GM15510 (cell line): ENCODE results near the gene TBC1D5.

Experiments
- POLR2A ChIP-seq: IDR thresholded peaks from 3 replicates; pipeline ENCODE4 v1.6.1; 2011; ENCODE audit warnings: borderline replicate concordance; ENCODE audit not compliant: insufficient read length; ENCODE audit errors: extremely low read depth

Gene TBC1D5

DNA sequence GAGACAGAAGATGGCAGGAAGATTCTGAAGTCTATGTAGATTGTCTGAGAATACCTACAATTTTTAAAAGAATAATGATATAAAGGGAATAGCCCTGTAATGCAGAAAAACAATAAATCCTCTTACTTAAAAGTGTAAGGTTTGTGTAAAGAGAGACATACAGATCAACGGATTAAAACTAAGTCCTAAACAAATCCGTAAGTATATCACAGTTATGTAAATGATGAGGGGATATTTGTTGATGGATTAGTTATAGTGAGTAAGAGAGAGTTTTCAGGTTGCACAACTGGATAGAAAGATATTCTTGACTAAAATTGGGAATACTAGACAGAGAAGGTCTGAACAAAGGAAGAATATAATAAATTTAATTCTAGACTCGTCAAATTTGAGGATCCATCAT lies 179.6 kb downstream of the TBC1D5 start:
- TF ChIP-seq POLR2A, result no peak

GRCh38 chr3:17558565-17558964 lies 183.9 kb downstream of the TBC1D5 start:
- TF ChIP-seq POLR2A, result no peak

DNA sequence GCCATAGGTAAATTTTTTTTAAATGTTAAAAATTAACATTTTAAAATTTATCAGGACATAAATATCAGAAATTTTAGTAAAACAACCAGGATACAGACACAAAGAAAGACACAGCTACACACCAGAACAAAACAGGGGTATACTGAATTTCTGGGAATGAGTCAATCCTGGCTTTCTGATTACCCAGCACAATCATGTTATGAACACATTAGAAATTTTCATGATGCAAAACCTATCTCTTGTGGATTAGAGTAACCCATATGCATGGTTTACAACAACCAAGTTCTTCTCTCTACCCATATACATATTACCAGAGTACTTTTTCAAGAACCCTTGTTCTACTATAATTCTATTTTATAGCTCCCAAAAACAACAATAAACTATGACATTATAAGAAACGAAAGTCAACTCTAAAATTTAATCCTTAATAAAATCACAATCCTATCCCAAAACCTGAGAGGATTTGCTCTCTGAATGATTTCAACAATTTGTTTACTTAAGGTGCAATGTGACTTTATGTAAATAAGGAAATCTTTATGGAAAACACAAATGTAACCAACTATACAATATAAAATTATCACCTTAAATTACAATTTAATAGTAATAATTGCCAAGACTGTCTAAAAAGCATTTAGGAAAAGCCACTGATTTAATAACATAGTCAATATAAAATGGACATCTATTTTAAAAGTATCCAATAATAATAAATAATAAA lies 184.5 kb downstream of the TBC1D5 start:
- TF ChIP-seq POLR2A, result no peak

GRCh38 chr3:17555525-17555924 lies 186.9 kb downstream of the TBC1D5 start:
- no peak for TF ChIP-seq POLR2A

DNA sequence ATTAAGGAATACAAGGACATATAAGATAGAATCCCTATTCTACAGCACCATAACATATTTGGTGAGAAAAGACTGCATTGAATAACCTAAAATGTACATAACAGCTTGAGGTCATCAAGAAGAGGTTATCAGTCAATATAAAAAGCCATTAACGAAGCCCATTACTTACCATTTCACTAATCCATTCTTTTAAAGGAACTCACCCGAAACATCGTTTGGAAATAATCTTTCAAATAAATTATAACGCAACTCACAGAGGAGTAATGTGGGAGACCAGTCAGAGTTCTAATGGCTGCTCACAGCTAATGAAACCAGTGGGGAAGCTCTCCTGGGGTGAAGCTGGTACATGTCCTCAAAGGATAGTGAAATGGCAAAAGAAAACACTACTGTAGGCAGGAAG lies 188.4 kb downstream of the TBC1D5 start:
- no peak for TF ChIP-seq POLR2A

- TF ChIP-seq POLR2A, result no peak
These were observed 189.4 kb downstream of the TBC1D5 start for GRCh38 chr3:17553080-17553479.

- no peak for TF ChIP-seq POLR2A
These were observed 190.1 kb downstream of the TBC1D5 start for GRCh38 chr3:17552351-17552750.

GRCh38 chr3:17551895-17552294 lies 190.5 kb downstream of the TBC1D5 start:
- TF ChIP-seq POLR2A, result no peak

- no peak for TF ChIP-seq POLR2A
These were observed 191.1 kb downstream of the TBC1D5 start for GRCh38 chr3:17551333-17551732.

- no peak for TF ChIP-seq POLR2A
These were observed 191.8 kb downstream of the TBC1D5 start for GRCh38 chr3:17550624-17551023.

DNA sequence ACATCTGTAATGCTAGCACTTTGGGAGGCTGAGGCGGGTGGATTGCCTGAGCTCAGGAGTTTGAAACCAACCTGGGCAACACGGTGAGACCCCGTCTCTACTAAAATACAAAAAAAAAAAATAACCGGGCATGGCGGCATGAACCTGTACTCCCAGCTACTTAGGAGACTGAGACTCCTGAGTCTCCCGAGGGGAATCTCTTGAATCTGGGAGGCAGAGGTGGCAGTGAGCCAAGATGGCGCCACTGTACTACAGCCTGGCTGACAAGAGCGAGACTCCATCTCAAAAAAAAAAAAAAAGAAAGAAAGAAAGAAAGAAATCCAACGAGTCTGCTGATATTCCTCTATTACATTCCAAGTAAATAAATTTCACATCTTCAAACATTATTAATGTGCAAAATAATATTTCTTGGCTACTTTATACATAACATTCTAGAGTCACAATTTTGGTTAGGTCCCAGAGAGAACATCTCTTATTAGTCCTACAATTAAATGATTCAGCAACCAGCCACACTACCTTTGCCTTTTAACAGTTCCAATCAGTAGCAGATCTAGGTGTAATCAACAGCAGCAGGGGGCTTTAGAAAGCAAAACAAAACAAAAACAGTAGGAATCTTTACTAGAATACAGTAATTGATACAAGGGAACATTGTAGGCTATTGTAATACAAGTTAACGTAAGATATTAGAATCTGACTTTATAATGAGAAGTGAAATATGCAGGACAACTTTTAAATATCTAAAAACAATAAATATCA lies 195.8 kb downstream of the TBC1D5 start:
- no peak for TF ChIP-seq POLR2A

DNA sequence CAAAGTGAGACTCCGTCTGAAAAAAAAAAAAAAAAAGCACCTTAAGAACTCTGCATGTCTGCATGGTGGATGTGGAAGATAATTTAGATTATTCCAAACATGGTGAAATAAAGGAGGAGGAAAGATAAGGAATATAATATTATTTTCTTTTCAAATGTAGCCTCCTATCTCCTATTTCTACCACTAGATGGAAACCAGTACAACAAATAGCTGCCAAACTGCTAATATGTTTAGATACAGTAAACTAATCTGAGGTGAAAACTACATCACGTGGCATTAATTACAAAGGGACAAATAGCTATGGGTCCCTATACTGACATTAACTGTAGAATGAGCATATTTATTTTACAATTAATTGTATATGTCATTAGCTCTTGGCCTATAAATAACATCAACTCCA lies 197.8 kb downstream of the TBC1D5 start:
- no peak for TF ChIP-seq POLR2A

DNA sequence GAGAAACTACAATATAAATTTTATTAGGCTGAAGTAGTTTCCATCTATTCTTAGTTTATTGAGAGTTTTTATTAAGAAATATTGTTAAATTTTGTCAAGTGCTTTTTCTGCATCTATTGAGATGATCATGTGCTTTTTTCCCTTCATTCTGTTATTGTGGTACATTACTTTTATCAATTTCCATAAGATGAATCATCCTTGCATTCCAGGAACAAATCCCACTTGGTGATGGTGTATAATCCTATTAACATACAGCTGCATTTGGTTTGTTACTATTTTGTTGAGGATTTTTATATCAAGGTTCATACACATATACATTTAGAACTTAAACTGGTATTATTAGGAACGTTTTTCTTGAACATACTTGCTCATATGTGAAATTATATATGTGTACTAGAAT lies 199.8 kb downstream of the TBC1D5 start:
- TF ChIP-seq POLR2A, result no peak

DNA sequence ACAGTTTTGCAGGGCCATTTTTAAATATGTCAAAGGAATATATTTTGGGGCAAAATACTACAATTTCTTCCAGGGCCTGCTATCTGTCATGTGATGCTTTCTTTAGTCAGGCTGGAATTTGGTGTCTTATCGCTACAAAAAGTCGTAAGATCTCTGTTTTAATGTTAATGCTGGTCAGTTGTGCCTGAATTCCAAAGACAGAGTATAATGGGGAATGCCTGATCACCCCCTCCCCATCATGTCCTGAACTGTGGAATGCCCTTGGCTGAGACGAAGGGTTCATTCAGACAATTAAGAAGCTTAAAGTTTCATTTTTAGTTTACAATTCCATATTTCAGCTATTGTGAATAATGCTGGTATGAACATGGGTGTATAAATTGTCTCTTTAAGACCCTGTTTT lies 203.0 kb downstream of the TBC1D5 start:
- no peak for TF ChIP-seq POLR2A

DNA sequence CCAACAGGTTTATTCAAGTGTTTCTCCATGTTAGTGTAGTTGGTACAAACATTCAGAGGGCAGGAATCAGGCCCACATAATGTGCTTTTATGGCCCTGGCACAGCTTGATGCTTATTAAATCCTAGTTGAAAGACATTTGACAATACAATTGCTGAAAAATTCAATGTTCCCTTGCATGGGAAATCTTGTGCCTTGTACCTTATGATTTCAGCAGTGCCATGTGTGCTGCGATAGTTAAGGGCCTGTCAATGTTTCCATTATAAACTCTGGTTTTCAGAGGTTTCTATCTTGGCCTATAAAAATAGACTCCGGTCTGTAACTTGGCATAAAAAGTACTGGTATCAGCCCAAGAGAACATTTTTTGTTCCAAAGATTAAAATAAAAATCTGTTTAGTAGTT lies 207.2 kb downstream of the TBC1D5 start:
- TF ChIP-seq POLR2A, result no peak

DNA sequence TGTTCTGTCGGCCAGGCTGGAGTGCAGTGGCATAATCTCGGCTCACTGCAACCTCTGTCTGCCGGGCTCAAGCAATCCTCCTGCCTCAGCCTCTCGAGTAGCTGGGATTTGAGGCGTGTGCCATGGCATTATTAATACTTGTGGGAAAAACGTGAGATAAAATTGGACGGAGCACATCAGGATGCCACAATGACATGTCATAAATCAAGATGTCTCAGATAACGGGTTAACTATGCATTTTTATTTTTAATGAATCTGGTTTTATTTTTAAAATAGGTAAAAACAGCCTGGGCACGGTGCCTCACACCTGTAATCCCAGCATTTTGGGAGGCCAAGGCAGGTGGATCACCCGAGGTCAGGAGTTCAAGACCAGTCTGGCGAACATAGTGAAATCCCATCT lies 212.8 kb downstream of the TBC1D5 start:
- TF ChIP-seq POLR2A, result no peak
